Superior temporal gyrus (tissue), 1 donor: ENCODE data around the gene TH.
"Not testable (repeated sequence)": the region's sequence is repeated elsewhere in the genome, so short reads cannot be mapped to it uniquely, and the experiment has no call there.

ENCODE experiments used
- DNase-seq: peaks from one replicate; pipeline ENCODE4 v3.0.0-alpha.2; 2016; ENCODE audit errors: extremely low spot score

TH gene

DNA sequence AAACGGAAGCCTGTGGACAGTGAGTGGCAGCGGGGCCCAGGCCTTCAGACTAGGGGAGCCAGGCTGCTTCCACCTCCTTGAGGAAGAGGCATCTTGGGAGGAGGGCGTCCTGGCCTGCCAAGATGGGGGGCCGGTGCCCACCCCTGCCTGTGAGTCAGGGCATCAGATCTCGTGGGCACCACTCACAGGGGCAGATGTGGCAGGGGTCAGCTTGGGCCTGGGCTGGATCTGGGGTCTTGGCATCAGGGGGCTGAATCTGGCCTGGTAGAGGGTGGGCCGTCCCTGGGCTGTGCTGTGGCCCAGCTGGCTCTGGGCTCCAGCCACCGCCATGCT is 24.1 kb upstream of the TH start:
- DNase-seq, result no peak

- no peak for DNase-seq
Observed at GRCh38 chr11:2194877-2195755, 23.5 kb upstream of the TH start.

DNA sequence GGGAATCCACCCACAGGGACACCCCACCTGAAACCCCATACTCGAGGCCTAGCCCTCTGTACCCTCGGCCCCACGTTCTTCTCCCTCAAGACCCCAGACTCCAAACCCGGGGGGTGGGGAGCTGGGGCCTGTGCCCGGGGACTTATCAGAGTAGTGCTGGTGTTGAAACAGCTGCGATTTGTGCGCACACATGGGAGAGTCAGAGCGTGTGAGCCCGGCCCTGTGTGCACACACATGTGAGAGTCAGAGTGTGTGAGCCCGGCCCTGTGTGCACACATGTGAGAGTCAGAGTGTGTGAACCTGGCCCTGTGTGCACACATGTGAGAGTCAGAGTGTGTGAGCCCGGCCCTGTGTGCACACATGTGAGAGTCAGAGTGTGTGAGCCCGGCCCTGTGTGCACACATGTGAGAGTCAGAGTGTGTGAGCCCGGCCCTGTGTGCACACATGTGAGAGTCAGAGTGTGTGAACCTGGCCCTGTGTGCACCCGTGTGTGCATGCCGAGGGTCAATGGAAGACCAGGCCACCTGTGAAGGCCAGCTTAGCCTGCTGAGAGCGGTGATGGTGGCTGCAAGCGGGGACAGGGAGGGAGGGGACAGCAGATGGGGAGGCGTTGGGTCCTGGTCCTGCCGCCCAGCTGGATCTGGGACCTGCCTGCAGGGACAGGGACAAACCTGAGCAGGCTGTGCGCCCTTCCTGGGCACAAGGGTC is 22.4 kb upstream of the TH start:
- DNase-seq, result not testable (repeated sequence)

DNA sequence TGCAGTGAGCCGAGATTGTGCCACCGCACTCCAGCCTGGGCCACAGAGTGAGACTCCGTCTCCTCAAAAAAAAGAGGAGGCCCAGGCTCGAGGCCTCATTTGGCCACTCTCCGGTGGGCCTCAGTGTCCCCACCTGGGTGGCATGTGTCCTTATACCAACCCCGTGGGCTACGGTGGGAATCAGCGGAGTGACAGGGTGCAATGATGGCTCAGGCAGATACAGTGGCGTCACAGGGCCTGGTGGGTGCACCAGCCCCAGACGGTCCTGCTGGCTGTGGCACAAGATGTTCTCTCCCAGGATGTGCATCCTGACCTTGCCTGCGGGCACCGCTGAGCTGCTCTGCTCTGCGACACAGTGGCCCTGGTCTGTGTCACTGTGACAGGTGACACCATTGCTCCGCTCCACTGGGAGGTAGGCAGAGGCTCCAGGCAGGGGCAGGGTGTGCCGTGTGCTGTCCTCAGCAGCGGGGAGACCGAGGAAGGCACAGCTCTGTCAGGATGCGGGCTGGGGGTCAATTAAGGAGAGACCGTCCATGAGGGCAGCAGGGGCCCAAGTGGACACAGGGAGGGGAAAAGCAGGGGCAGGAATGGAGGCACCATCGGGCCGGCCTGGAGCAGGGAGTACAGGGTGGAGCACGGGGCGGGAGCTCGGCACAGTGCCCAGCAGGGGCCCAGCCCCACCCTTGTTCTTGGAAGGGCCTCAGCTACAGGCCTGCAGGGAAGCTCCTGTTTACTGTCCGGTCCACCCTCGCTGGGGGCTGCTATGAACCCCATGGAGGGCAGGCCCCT is 21.7 kb upstream of the TH start:
- no peak for DNase-seq

- DNase-seq, result no peak
Observed at GRCh38 chr11:2192435-2192834, 20.8 kb upstream of the TH start.

DNA sequence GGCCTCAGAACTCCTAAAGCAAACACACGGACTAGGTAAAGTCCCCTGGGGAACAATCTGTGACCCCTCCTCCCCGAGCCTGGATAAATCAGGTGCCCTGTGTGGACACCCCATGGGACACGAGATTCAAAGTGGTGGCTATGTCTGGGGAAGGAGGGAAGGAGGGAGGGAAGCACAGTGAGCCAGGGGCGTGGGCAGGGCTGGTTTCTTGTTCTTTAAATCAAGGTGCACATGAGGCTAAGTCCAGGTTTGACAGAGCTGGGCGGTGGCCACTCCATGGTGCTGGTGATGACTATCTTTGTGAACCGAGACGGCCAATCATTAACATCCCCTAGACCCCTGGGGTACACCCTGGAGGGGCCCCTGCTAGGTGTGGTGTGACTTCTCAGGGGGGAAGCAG is 20.3 kb upstream of the TH start:
- no peak for DNase-seq

DNA sequence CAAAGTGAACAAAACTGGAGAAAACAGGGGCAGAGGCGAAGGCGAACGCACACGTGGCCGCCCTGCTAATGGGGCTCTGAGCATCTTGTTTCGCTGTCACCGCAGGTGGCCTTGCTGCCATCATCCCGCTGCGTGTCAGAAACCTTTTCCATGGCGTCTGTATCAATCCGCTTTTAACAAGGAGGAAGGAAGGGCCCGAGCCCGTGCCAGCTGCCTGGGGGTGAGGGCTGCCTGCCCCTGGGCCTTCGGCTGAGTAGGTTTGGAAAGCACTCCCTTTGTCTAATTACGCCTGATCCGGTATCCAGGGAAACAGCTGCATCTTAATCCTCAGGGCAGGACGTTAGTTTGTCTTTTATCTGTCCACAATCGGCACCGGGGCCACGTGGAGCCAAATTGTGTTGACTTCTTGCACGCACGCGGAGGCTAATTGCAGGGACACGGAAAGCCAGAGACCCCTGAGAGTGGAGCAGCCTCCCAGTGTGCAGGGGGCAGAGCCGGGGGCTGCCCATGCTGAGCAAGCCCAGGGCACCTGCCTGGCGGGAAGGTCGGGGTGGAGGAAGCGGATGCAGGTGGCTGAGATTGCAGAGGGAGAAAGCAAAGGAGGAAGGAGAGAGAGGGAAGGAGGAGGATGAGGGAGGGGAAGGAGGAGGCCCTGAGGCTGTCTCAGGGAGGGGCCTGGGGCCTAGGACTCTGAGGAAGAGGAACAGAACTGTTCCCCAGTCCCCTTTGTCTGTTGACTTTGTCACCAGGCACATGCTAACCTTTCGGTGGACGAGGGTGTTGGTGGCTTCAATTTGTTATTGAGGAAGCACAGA is 19.2 kb upstream of the TH start:
- DNase-seq, result no peak

GRCh38 chr11:2189938-2190656 is 18.5 kb upstream of the TH start:
- DNase-seq, result no peak

DNA sequence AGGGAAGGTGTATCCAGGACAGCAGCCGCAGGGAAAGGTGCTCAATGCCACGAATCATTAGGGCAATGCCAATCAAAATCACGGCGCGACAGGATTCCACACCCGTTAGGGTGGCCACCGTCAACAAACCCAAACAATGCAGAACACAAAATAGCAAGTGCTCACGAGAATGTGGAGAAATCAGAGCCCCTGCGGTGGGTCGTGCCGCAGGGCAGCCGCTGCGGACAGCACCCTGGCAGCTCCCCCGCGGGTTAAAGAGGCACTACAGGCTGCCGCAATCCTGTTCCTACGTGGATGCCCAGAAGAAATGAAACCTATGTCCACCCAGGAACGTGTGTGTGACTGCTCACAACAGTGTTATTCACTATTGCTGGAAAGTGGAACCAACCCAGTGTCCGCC is 17.1 kb upstream of the TH start:
- no peak for DNase-seq

DNA sequence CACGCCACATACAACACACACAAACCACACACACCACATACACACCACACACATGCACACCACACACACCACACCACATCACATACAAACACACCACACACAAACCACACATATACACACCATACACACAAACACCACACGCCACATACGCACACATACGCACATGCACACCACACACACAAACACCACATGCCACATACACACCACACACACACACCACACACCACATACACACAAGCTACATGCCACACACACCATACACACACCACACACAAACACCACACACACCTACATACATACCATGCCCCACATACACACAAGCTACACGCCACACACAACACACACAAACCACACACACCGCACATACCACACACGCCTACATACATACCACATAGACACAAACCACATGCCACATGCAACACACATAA is 15.7 kb upstream of the TH start:
- DNase-seq, result no peak

- DNase-seq, result no peak
Observed at GRCh38 chr11:2186669-2187279, 15.2 kb upstream of the TH start.

GRCh38 chr11:2185324-2186085 is 13.9 kb upstream of the TH start:
- DNase-seq, result no peak

- no peak for DNase-seq
Observed at GRCh38 chr11:2182692-2183474, 11.3 kb upstream of the TH start.

- no peak for DNase-seq
Observed at GRCh38 chr11:2182075-2182474, 10.5 kb upstream of the TH start.

DNA sequence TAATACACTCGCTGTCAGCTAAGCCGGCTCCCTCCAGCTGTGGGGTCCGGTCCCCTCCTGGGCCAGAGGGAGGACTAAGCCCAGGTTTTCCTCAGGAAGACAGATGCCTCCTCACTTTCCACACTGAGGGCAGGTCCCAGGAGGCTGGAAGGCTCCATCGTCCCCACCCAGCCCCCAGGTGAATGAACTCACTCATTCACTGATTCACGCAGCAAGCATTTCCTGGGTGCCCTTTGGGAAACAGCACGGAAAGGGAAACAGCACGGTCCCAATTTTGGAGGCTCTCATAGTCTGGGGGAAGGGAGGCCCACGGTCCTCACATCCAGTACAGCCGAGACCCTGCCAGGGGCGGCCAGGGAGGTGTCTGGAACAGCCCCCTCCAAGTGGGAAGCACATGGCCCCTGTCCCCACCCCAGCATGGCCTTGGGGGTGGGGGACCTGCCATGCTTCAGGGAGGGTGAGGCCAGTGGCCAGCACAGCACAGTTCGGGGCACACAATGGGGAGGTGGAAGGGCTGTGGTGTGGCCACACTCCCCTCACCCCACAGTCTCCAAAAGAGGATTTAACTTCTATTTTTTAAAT is 9.3 kb upstream of the TH start:
- DNase-seq, result no peak

DNA sequence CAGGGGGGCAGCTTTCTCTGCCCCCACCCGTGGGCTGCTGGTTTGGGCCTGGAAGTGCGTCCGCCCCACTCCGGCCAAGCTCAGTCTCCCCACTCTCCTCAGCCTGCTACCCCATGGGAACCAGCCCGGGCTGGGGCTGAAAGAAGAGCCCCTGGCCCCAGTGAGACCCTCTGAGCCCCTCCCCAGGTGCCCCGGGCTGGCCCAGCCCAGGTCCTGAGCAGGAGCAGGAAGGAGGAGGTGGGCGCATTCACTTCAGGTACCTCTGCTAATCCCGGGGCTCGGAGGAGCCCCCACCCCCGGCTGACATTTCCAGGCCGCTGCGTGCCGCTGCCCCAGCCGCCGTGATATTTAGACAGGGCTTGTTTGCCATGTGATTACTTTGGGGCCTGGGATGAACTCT is 8.7 kb upstream of the TH start:
- DNase-seq, result no peak

- DNase-seq, result no peak
Observed at GRCh38 chr11:2179516-2179915, 7.9 kb upstream of the TH start.

- no peak for DNase-seq
Observed at GRCh38 chr11:2178906-2179494, 7.4 kb upstream of the TH start.
